ENCODE measurements around the gene KISS1R.

KISS1R gene

DNA sequence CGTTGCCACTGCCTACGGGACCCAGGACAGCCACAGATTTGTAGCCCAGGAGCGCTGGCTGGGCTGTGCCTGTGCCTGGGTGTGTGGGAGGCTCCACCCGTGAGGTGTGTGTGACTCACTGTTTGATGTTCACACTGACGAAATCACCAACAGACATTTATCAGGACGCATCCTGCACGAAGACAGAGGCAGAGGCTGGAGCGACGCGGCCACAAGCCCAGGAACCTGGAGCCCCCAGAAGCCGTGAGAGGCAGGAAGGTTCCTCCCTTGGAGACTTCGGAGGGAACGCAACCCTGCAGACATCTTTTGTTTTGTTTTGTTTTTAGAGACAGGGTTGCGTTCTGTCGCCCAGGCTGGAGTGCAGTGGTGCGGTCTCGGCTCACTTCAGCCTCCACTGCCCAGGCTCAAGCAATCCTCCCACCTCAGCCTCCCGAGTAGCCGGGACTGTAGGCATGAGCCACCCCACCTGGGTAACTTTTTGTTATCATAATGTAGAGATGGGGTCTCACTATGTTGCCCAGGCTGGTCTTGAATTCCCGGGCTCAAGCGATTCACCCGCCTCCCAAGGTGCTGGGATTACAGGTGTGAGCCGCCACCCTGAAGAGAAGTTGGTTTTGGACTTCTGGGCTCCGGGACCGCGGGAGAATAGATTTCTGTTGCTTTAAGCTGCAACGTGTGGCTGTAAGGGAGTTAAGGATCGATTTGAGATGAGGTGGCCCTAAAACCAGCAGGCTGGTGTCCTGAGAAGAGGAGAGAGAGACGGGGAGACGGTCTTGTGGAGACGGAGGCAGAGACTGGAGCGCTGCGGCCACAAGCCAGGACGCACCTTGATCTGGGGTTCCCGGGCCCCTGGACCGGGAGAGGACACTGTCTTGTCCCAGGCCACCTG lies 42.1 kb downstream of the KISS1R start:
- H3K4me1 ChIP-seq (ENCODE audit: control insufficient read depth, low read depth, low read length) = peaks cover 20% of the 10 kb centered on the region
- no peak overlapping the region for H3K4me3 ChIP-seq (ENCODE audit: low read length)

DNA sequence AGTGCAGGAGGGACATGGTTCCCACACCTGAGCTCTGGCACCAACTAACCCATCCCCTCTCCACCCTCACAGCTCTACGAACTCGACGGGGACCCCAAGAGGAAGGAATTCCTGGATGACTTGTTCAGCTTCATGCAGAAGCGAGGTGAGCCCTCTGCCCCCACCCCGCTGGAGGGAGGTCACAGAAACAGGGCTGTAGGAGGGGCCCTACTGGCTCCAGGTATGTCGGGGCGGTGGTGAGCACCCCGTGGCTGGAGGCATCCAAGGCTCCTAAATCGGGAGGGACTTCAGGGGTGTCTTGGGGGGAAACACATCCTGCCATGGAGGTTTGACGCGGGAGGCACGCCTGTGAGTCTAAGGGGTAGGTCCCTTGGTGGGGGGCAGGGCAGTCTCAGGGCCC lies 42.9 kb downstream of the KISS1R start:
- H3K79me2 ChIP-seq (ENCODE audit: control insufficient read depth, insufficient read depth, low read length) = peaks cover 21% of the 10 kb centered on the region
- no peaks in the 10 kb centered on the region for H3K27me3 ChIP-seq (ENCODE audit: insufficient read depth, low read length, poor library complexity)
- H4K8ac ChIP-seq (ENCODE audit: low read depth, low read length) = no peak overlapping the region
- no peak overlapping the region for H3K56ac ChIP-seq (ENCODE audit: low read length)
- no peak overlapping the region for H3K4me2 ChIP-seq (ENCODE audit: low read length)
- H3K36me3 ChIP-seq (ENCODE audit: control insufficient read depth, insufficient read depth, low read length) = peaks cover 8% of the 10 kb centered on the region
- H3K9ac ChIP-seq (ENCODE audit: low read length) = no peak overlapping the region
- H3K23ac ChIP-seq (ENCODE audit: low read length) = no peak overlapping the region
- H3K4me3 ChIP-seq (ENCODE audit: low read length) = no peak overlapping the region
- no peak overlapping the region for H2AK5ac ChIP-seq (ENCODE audit: low read length)
- H3K79me1 ChIP-seq (ENCODE audit: low read length) = peaks cover 18% of the 10 kb centered on the region
- no peak overlapping the region for H2BK5ac ChIP-seq (ENCODE audit: low read length)
- no peak overlapping the region for H4K5ac ChIP-seq (ENCODE audit: low read length)
- no peak overlapping the region for H2BK15ac ChIP-seq (replicated peaks; ENCODE audit: low read depth)
- WGBS (ENCODE audit: extremely low coverage, insufficient coverage, low lambda C conversion rate) = no CpG with 5 or more reads among the region's 12 CpGs
- no peak overlapping the region for H3K4ac ChIP-seq (ENCODE audit: low read depth, low read length)
- H3K18ac ChIP-seq (ENCODE audit: low read length) = no peak overlapping the region
- DNase-seq = peak; percentile 84
- H3K4me1 ChIP-seq (ENCODE audit: control insufficient read depth, low read depth, low read length) = peaks cover 16% of the 10 kb centered on the region
- H3K27ac ChIP-seq (ENCODE audit: low read depth, low read length) = no peak overlapping the region
- no peak overlapping the region for H2BK120ac ChIP-seq (ENCODE audit: low read depth, low read length)

More for the DNA sequence above, 42.1 kb downstream of the KISS1R start:
- Histone ChIP-seq H3K9ac (ENCODE audit: low read length) (no peak overlapping the region), H3K36me3 (ENCODE audit: control insufficient read depth, insufficient read depth, low read length) (peaks cover 7% of the 10 kb centered on the region), H2BK120ac (ENCODE audit: low read depth, low read length) (no peak overlapping the region), H4K8ac (ENCODE audit: low read depth, low read length) (no peak overlapping the region), H4K5ac (ENCODE audit: low read length) (no peak overlapping the region), H2BK5ac (ENCODE audit: low read length) (no peak overlapping the region), H3K56ac (ENCODE audit: low read length) (peak overlapping the region; percentile 42), H2BK15ac (replicated peaks; ENCODE audit: low read depth) (no peak overlapping the region), H2AK5ac (ENCODE audit: low read length) (no peak overlapping the region), H3K4me2 (ENCODE audit: low read length) (no peak overlapping the region), H3K27me3 (ENCODE audit: insufficient read depth, low read length, poor library complexity) (no peaks in the 10 kb centered on the region), H3K4ac (ENCODE audit: low read depth, low read length) (no peak overlapping the region), H3K23ac (ENCODE audit: low read length) (no peak overlapping the region), H3K79me1 (ENCODE audit: low read length) (peaks cover 18% of the 10 kb centered on the region), H3K27ac (ENCODE audit: low read depth, low read length) (no peak overlapping the region), H3K79me2 (ENCODE audit: control insufficient read depth, insufficient read depth, low read length) (peaks cover 24% of the 10 kb centered on the region), H3K18ac (ENCODE audit: low read length) (no peak overlapping the region)
- peak; percentile 36 for DNase-seq
- no CpG with 5 or more reads among the region's 36 CpGs for WGBS (ENCODE audit: extremely low coverage, insufficient coverage, low lambda C conversion rate)

DNA sequence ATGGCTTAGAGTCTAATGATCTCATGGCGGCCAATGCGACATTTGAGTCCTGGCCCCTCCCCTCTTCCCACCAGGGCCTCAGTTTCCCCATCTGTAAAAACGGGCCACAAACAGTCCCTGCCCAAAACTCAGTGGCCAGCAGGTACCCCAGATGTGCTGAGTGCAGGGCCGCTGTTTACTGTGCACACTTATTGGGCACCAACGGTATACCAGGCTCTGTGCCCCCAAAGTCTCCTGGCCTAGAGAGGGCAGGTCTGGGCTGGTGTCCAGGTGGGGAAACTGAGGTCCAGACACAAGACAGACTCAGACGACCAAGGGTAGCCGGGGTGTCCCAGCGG lies 43.4 kb downstream of the KISS1R start:
- Histone ChIP-seq H3K23ac (ENCODE audit: low read length) (no peak overlapping the region), H3K79me1 (ENCODE audit: low read length) (peaks cover 16% of the 10 kb centered on the region), H2BK120ac (ENCODE audit: low read depth, low read length) (no peak overlapping the region), H3K79me2 (ENCODE audit: control insufficient read depth, insufficient read depth, low read length) (peaks cover 15% of the 10 kb centered on the region), H4K5ac (ENCODE audit: low read length) (no peak overlapping the region), H3K9ac (ENCODE audit: low read length) (no peak overlapping the region), H4K8ac (ENCODE audit: low read depth, low read length) (no peak overlapping the region), H3K27ac (ENCODE audit: low read depth, low read length) (no peak overlapping the region), H3K27me3 (ENCODE audit: insufficient read depth, low read length, poor library complexity) (no peaks in the 10 kb centered on the region), H3K4me2 (ENCODE audit: low read length) (no peak overlapping the region), H3K56ac (ENCODE audit: low read length) (no peak overlapping the region), H2BK5ac (ENCODE audit: low read length) (no peak overlapping the region), H3K36me3 (ENCODE audit: control insufficient read depth, insufficient read depth, low read length) (peaks cover 11% of the 10 kb centered on the region), H3K18ac (ENCODE audit: low read length) (no peak overlapping the region), H3K4me1 (ENCODE audit: control insufficient read depth, low read depth, low read length) (peaks cover 10% of the 10 kb centered on the region), H2AK5ac (ENCODE audit: low read length) (no peak overlapping the region), H3K4ac (ENCODE audit: low read depth, low read length) (no peak overlapping the region), H2BK15ac (replicated peaks; ENCODE audit: low read depth) (no peak overlapping the region), H3K4me3 (ENCODE audit: low read length) (no peak overlapping the region)
- no CpG with 5 or more reads among the region's 8 CpGs for WGBS (ENCODE audit: extremely low coverage, insufficient coverage, low lambda C conversion rate)
- no peak for DNase-seq

DNA sequence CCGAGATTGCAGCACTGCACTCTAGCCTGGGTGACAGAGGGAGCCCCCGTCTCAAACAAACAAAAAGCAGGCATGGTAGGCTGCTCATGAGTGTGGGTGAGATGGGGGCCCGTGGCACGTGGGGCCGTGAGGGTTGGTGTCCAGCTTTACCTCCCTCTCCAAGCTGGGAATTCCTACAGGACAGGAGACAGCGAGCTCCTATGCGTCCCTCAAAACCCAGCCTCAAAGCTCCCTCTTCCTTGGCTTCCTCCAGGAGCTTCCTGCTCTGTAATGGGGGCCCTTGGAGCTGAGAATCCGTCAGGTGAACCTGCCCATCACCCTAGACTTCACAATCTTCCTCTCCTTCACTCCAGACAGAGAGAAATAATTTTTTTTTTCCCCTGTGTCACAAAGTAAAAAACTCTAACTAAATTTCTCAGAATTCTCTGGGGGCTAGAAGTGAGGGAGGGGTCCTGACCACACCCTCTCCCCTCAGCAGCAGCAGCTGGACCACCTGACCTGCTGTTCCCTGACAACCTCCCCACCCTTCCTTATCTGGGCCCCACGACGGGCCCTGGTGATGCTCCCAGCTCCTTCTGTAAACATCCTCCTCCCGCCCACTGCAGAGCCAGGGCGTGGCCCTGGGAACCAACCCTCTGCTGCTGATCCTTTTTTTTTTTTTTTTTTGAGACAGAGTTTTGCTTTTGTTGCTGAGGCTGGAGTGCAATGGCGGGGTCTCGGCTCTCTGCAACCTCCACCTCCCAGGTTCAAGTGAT lies 44.9 kb downstream of the KISS1R start:
- peaks cover 15% of the 10 kb centered on the region for H3K36me3 ChIP-seq (ENCODE audit: control insufficient read depth, insufficient read depth, low read length)
- H4K8ac ChIP-seq (ENCODE audit: low read depth, low read length) = no peak overlapping the region
- WGBS (ENCODE audit: extremely low coverage, insufficient coverage, low lambda C conversion rate) = no CpG with 5 or more reads among the region's 14 CpGs

DNA sequence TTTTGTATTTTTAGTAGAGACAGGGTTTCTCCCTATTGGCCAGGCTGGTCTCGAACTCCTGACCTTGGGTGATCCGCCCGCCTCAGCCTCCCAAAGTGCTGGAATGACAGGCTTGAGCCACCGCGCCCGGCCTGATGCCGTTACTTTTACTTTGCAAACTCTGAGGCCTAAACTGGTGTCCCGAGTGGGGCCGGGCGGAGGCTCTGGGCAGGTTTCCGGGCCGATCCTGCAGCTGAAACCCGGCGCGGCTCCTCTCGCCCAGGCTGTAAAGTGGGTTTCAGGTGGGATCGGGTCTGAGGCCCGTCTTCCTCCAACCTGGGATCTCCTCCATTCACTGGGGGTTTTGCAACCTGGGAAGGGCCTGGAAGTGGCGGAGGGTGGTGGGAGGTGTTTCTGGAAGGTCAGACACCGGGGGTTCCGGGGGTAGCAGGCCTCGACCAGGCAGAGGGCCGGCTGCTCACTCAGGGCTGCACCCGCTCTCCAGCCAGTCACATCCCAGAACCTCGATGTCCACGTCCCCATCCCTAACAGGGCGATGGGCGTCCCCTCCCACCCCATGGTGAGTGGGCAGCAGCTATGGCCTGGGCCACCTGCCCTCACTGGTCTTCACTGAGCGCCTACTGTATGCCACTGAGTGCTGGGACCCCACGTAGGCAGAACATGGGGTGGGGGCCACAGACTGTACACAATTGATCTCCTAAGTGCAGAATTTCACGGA lies 45.7 kb downstream of the KISS1R start:
- peaks cover 15% of the 10 kb centered on the region for H3K36me3 ChIP-seq (ENCODE audit: control insufficient read depth, insufficient read depth, low read length)
- peaks cover 8% of the 10 kb centered on the region for H3K79me1 ChIP-seq (ENCODE audit: low read length)
- H2BK5ac ChIP-seq (ENCODE audit: low read length) = no peak overlapping the region
- no peak overlapping the region for H2BK15ac ChIP-seq (replicated peaks; ENCODE audit: low read depth)
- H3K27ac ChIP-seq (ENCODE audit: low read depth, low read length) = no peak overlapping the region
- H3K4me3 ChIP-seq (ENCODE audit: low read length) = no peak overlapping the region
- no peaks in the 10 kb centered on the region for H3K4me1 ChIP-seq (ENCODE audit: control insufficient read depth, low read depth, low read length)
- H3K56ac ChIP-seq (ENCODE audit: low read length) = no peak overlapping the region
- H3K4me2 ChIP-seq (ENCODE audit: low read length) = no peak overlapping the region
- H4K5ac ChIP-seq (ENCODE audit: low read length) = no peak overlapping the region
- no peak overlapping the region for H2BK120ac ChIP-seq (ENCODE audit: low read depth, low read length)
- H3K79me2 ChIP-seq (ENCODE audit: control insufficient read depth, insufficient read depth, low read length) = peaks cover 4% of the 10 kb centered on the region
- no peak overlapping the region for H2AK5ac ChIP-seq (ENCODE audit: low read length)
- WGBS (ENCODE audit: extremely low coverage, insufficient coverage, low lambda C conversion rate) = no CpG with 5 or more reads among the region's 31 CpGs
- no peak overlapping the region for H3K4ac ChIP-seq (ENCODE audit: low read depth, low read length)
- no peak overlapping the region for H4K8ac ChIP-seq (ENCODE audit: low read depth, low read length)
- H3K18ac ChIP-seq (ENCODE audit: low read length) = no peak overlapping the region
- no peak overlapping the region for H3K9ac ChIP-seq (ENCODE audit: low read length)
- no peak for DNase-seq
- H3K23ac ChIP-seq (ENCODE audit: low read length) = no peak overlapping the region
- no peaks in the 10 kb centered on the region for H3K27me3 ChIP-seq (ENCODE audit: insufficient read depth, low read length, poor library complexity)

More for the DNA sequence above, 44.9 kb downstream of the KISS1R start:
- Histone ChIP-seq H2BK5ac (ENCODE audit: low read length) (no peak overlapping the region), H3K18ac (ENCODE audit: low read length) (no peak overlapping the region), H3K27me3 (ENCODE audit: insufficient read depth, low read length, poor library complexity) (no peaks in the 10 kb centered on the region), H3K27ac (ENCODE audit: low read depth, low read length) (no peak overlapping the region), H2AK5ac (ENCODE audit: low read length) (no peak overlapping the region), H3K79me2 (ENCODE audit: control insufficient read depth, insufficient read depth, low read length) (peaks cover 8% of the 10 kb centered on the region), H3K79me1 (ENCODE audit: low read length) (peaks cover 11% of the 10 kb centered on the region), H3K4ac (ENCODE audit: low read depth, low read length) (no peak overlapping the region), H3K4me3 (ENCODE audit: low read length) (no peak overlapping the region), H3K4me2 (ENCODE audit: low read length) (no peak overlapping the region), H4K5ac (ENCODE audit: low read length) (no peak overlapping the region), H3K23ac (ENCODE audit: low read length) (no peak overlapping the region), H3K4me1 (ENCODE audit: control insufficient read depth, low read depth, low read length) (no peaks in the 10 kb centered on the region), H3K9ac (ENCODE audit: low read length) (no peak overlapping the region), H3K56ac (ENCODE audit: low read length) (no peak overlapping the region), H2BK120ac (ENCODE audit: low read depth, low read length) (no peak overlapping the region), H2BK15ac (replicated peaks; ENCODE audit: low read depth) (no peak overlapping the region)
- no peak for DNase-seq

Measured in mesendoderm (in vitro differentiated cells).